ENCODE data around the gene TESPA1. TPM values are rescaled to one million over a fixed set of nuclear protein-coding genes. Genes with fewer than 3 reads are reported as not detected.

Gene TESPA1
- total RNA-seq, 1 experiment from 2014 or later = 0.51 TPM

GRCh38 chr12:54937376-54937775 lies 47.2 kb downstream of the TESPA1 start:
- DNase-seq (ENCODE audit: low read depth, low spot score) (no peak), ATAC-seq (no peak)
- no peak for TF ChIP-seq SIN3A (IDR thresholded peaks at IDR 0.05; ENCODE audit: borderline replicate concordance, insufficient read depth, low read depth, low read length)
- no peak for TF ChIP-seq TCF7L2 (IDR thresholded peaks at IDR 0.05; ENCODE audit: low read depth, low read length)
- no peak for TF ChIP-seq CTCF (IDR thresholded peaks at IDR 0.05)
- TF ChIP-seq, protein P1, sequence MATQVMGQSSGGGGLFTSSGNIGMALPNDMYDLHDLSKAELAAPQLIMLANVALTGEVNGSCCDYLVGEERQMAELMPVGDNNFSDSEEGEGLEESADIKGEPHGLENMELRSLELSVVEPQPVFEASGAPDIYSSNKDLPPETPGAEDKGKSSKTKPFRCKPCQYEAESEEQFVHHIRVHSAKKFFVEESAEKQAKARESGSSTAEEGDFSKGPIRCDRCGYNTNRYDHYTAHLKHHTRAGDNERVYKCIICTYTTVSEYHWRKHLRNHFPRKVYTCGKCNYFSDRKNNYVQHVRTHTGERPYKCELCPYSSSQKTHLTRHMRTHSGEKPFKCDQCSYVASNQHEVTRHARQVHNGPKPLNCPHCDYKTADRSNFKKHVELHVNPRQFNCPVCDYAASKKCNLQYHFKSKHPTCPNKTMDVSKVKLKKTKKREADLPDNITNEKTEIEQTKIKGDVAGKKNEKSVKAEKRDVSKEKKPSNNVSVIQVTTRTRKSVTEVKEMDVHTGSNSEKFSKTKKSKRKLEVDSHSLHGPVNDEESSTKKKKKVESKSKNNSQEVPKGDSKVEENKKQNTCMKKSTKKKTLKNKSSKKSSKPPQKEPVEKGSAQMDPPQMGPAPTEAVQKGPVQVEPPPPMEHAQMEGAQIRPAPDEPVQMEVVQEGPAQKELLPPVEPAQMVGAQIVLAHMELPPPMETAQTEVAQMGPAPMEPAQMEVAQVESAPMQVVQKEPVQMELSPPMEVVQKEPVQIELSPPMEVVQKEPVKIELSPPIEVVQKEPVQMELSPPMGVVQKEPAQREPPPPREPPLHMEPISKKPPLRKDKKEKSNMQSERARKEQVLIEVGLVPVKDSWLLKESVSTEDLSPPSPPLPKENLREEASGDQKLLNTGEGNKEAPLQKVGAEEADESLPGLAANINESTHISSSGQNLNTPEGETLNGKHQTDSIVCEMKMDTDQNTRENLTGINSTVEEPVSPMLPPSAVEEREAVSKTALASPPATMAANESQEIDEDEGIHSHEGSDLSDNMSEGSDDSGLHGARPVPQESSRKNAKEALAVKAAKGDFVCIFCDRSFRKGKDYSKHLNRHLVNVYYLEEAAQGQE (IDR thresholded peaks at IDR 0.05; ENCODE audit: insufficient read depth in 1 of 2, low read depth in 2 of 2, low read length in 1 of 2) = no peak
- TF ChIP-seq POLR2AphosphoS5 (IDR thresholded peaks at IDR 0.05; ENCODE audit: low read depth, low read length) = no peak
- Histone ChIP-seq H3K4me3 (ENCODE audit: low read depth in 2 of 2, low read length in 2 of 2) (no peak overlapping the region), H3K4me1 (ENCODE audit: control insufficient read depth, insufficient read depth, low read length) (no peaks in the 10 kb centered on the region), H3K36me3 (ENCODE audit: control insufficient read depth, insufficient read depth, low read length) (no peaks in the 10 kb centered on the region), H3K9me3 (ENCODE audit: control insufficient read depth, insufficient read depth, low read depth, low read length) (no peaks in the 10 kb centered on the region), H3K27ac (ENCODE audit: low read length) (no peak overlapping the region), H3K27me3 (ENCODE audit: control insufficient read depth, insufficient read depth, low read length) (no peaks in the 10 kb centered on the region)
- BruUV-seq (replicated peaks) = no TSS peak
- intact Hi-C loops (cut with micrococcal nuclease; ENCODE audit: unreplicated experiment) = no loop called here
- ChIA-PET CTCF (no interaction called here), POLR2A (no interaction called here)
- in situ Hi-C loops (cut with HindIII; ENCODE audit: low pct_unique_long_range_greater_than_20kb, low sequenced_read_pairs) = no loop called here

DNA sequence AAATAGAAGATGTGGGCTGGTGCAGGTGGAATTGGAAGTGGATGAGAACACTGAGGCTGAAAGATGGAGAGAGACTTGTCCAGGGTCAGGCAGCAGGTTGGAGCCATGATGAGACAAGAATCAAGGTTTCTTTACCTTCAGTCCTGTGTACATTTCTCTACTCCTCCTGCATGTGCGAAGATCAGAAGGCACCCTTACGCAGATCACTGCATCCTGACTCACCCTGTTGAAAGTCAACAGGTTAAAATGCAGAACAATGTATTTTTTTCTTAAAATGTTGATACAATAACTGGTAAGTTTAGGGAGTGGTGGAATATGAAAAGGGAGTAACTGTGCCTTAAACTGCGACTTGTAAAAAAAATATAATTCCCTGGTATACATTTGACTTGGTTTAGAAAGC lies 47.8 kb downstream of the TESPA1 start:
- no peaks in the 10 kb centered on the region for H3K9me3 ChIP-seq (ENCODE audit: control insufficient read depth, insufficient read depth, low read depth, low read length)
- ChIA-PET POLR2A (no interaction called here), CTCF (no interaction called here)
- no peak for DNase-seq (ENCODE audit: low read depth, low spot score)
- H3K4me1 ChIP-seq (ENCODE audit: control insufficient read depth, insufficient read depth, low read length) = no peaks in the 10 kb centered on the region
- no peaks in the 10 kb centered on the region for H3K27me3 ChIP-seq (ENCODE audit: control insufficient read depth, insufficient read depth, low read length)
- no TSS peak for BruUV-seq (replicated peaks)
- H3K4me3 ChIP-seq (ENCODE audit: low read depth in 2 of 2, low read length in 2 of 2) = no peak overlapping the region
- in situ Hi-C loops (cut with HindIII; ENCODE audit: low pct_unique_long_range_greater_than_20kb, low sequenced_read_pairs) (no loop called here), intact Hi-C loops (cut with micrococcal nuclease; ENCODE audit: unreplicated experiment) (no loop called here)
- ATAC-seq = no peak
- no peak for TF ChIP-seq POLR2AphosphoS5 (IDR thresholded peaks at IDR 0.05; ENCODE audit: low read depth, low read length)
- TF ChIP-seq SIN3A (IDR thresholded peaks at IDR 0.05; ENCODE audit: borderline replicate concordance, insufficient read depth, low read depth, low read length) = no peak
- no peak for TF ChIP-seq CTCF (IDR thresholded peaks at IDR 0.05)
- TF ChIP-seq TCF7L2 (IDR thresholded peaks at IDR 0.05; ENCODE audit: low read depth, low read length) = no peak
- TF ChIP-seq, protein P1 (IDR thresholded peaks at IDR 0.05; ENCODE audit: insufficient read depth in 1 of 2, low read depth in 2 of 2, low read length in 1 of 2) = no peak
- no peaks in the 10 kb centered on the region for H3K36me3 ChIP-seq (ENCODE audit: control insufficient read depth, insufficient read depth, low read length)
- H3K27ac ChIP-seq (ENCODE audit: low read length) = no peak overlapping the region
